HCT116 (cell line): ENCODE results near the gene SPTB. TPM values are rescaled to one million over a fixed set of nuclear protein-coding genes. Genes with fewer than 3 reads are reported as not detected.

ENCODE experiments used
- ATAC-seq: fragments of 200-7000 bp; cut with Tn5 transposase; 2 replicates; pipeline ENCODE4 v1.9.1; 2020; ENCODE audit warnings: mild to moderate bottlenecking, moderate library complexity
- BruUV-seq: library from RNA; stranded (reverse); fragments of 400-500 nt; replicated peaks from 2 replicates; lab custom pipeline; 2021; lab: Mats Ljungman, UMichigan
- CTCF ChIA-PET: fragments of 300-600 bp; sonication (Branson Sonifier 250); formaldehyde crosslinking; loops from one replicate; lab custom pipeline; 2021; ENCODE audit warnings: antibody characterized with exemption; lab: Charles Lee
- POLR2A ChIA-PET: fragments of 300-600, 350-600 bp; sonication (Branson Sonifier 250); formaldehyde crosslinking; loops from one replicate; lab custom pipeline; 2021; ENCODE audit warnings: antibody characterized with exemption; lab: Charles Lee
- RAD21 ChIA-PET, 2 experiments: fragments of 300-600 bp; sonication (Branson Sonifier 250); formaldehyde crosslinking; loops; one replicate each; lab custom pipeline; 2023; ENCODE audit warnings: low total read pairs in 2 of 2; ENCODE audit not compliant: uncharacterized antibody in 2 of 2, unreplicated experiment in 2 of 2, low non-redundant PET in 1 of 2; lab: Charles Lee
- DNase-seq: peaks from one replicate; pipeline ENCODE4 v3.0.0-alpha.2; 2010; ENCODE audit warnings: low read depth, low spot score
- H2AFZ ChIP-seq: fragments of 200-600 bp; shearing (Covaris generic), sonication (generic); 2 replicates; pipeline ENCODE4 v1.6.1; 2017; ENCODE audit warnings: low read depth, mixed run types, mixed read lengths, antibody characterized with exemption, low read length; ENCODE audit not compliant: poor library complexity, severe bottlenecking
- H3K27ac ChIP-seq: 2 replicates; pipeline ENCODE4 v1.5.1; 2012; ENCODE audit warnings: low read depth, low read length
- H3K27me3 ChIP-seq: fragments of 200-600 bp; sonication (generic); 2 replicates; pipeline ENCODE4 v1.6.1; 2016; ENCODE audit warnings: mixed run types, low read length, mixed read lengths; ENCODE audit not compliant: insufficient read depth
- H3K36me3 ChIP-seq, 2 experiments: fragments of 200-500 bp in 1 of 2; fragments of 200-600 bp in 1 of 2; sonication (Bioruptor generic) in 1 of 2; sonication (generic) in 1 of 2; 2 replicates each; pipeline versions ENCODE4 v1.5.1 to v1.6.1; 2014 to 2016; ENCODE audit warnings: low read length in 2 of 2, inconsistent platforms in 1 of 2, mixed read lengths in 1 of 2, mixed run types in 1 of 2; ENCODE audit not compliant: insufficient read depth in 2 of 2, control insufficient read depth in 1 of 2
- H3K4me1 ChIP-seq, 2 experiments: fragments of 200-600 bp in 1 of 2; sonication (generic) in 1 of 2; 2 replicates each; pipeline versions ENCODE4 v1.5.1 to v1.6.1; 2012 to 2017; ENCODE audit warnings: low read length in 2 of 2, inconsistent platforms in 1 of 2, mild to moderate bottlenecking in 1 of 2, mixed read lengths in 1 of 2, mixed run types in 1 of 2, moderate library complexity in 1 of 2; ENCODE audit not compliant: insufficient read depth in 2 of 2, control insufficient read depth in 1 of 2
- H3K4me2 ChIP-seq: fragments of 200-600 bp; sonication (generic); 2 replicates; pipeline ENCODE4 v1.6.1; 2017; ENCODE audit warnings: mixed run types, low read length, mixed read lengths
- H3K4me3 ChIP-seq, 2 experiments: fragments of 200-600 bp in 1 of 2; sonication (generic) in 1 of 2; replicated peaks in 1 of 2; 2 replicates each; pipeline ENCODE4 v1.5.1; 2011 to 2016; ENCODE audit warnings: low read length in 2 of 2, control low read depth in 1 of 2, low read depth in 1 of 2, mild to moderate bottlenecking in 1 of 2, mixed read lengths in 1 of 2, mixed run types in 1 of 2
- H3K79me2 ChIP-seq: fragments of 200-600 bp; sonication (generic); 2 replicates; pipeline ENCODE4 v1.6.1; 2017; ENCODE audit warnings: mild to moderate bottlenecking, mixed run types, low read length, moderate library complexity, mixed read lengths; ENCODE audit not compliant: insufficient read depth
- H3K9ac ChIP-seq: fragments of 200-600 bp; sonication (generic); 2 replicates; pipeline ENCODE4 v1.6.1; 2016; ENCODE audit warnings: low read length, mixed read lengths
- H3K9me2 ChIP-seq: fragments of 200-600 bp; sonication (generic), shearing (Covaris generic); 2 replicates; pipeline ENCODE4 v1.6.1; 2017; ENCODE audit warnings: mixed run types, mild to moderate bottlenecking, moderate library complexity; ENCODE audit not compliant: insufficient read depth
- H3K9me3 ChIP-seq, 2 experiments: fragments of 200-500 bp in 1 of 2; fragments of 200-600 bp in 1 of 2; sonication (Bioruptor generic) in 1 of 2; sonication (generic) in 1 of 2; 2 replicates each; pipeline ENCODE4 v1.6.1; 2014 to 2017; ENCODE audit warnings: low read length in 2 of 2, mixed read lengths in 2 of 2, inconsistent platforms in 1 of 2, low read depth in 1 of 2, mild to moderate bottlenecking in 1 of 2, mixed run types in 1 of 2, moderate library complexity in 1 of 2; ENCODE audit not compliant: control insufficient read depth in 1 of 2, insufficient read depth in 1 of 2
- H4K20me1 ChIP-seq: fragments of 200-600 bp; sonication (generic), shearing (Covaris generic); 2 replicates; pipeline ENCODE4 v1.6.1; 2017; ENCODE audit warnings: mixed run types, mild to moderate bottlenecking, moderate library complexity; ENCODE audit not compliant: insufficient read depth
- CBX3 ChIP-seq: IDR thresholded peaks from 2 replicates; pipeline ENCODE4 v1.6.1; 2012; ENCODE audit warnings: low read depth
- ELF1 ChIP-seq: IDR thresholded peaks from 2 replicates; pipeline ENCODE4 v1.6.1; 2012; ENCODE audit warnings: low read depth, borderline replicate concordance
- EZH2 ChIP-seq: fragments of 200-600 bp; sonication (generic); IDR thresholded peaks from 2 replicates; pipeline ENCODE4 v1.6.1; 2017; ENCODE audit warnings: antibody characterized with exemption, mixed run types
- EZH2phosphoT487 ChIP-seq: fragments of 200-600 bp; IDR thresholded peaks from 2 replicates; pipeline ENCODE4 v1.6.1; 2018; ENCODE audit warnings: antibody characterized with exemption, borderline replicate concordance
- JUND ChIP-seq: IDR thresholded peaks from 2 replicates; pipeline ENCODE4 v1.6.1; 2012
- POLR2A ChIP-seq: IDR thresholded peaks from 2 replicates; pipeline ENCODE4 v1.7.0; 2011; ENCODE audit warnings: borderline replicate concordance; ENCODE audit not compliant: insufficient read depth, insufficient read length; ENCODE audit errors: extremely low read depth
- POLR2AphosphoS5 ChIP-seq: IDR thresholded peaks from 2 replicates; pipeline ENCODE4 v1.6.1; 2011; ENCODE audit warnings: mild to moderate bottlenecking, low read depth, low read length, moderate library complexity
- RAD21 ChIP-seq: IDR thresholded peaks from 2 replicates; pipeline ENCODE4 v1.6.1; 2012; ENCODE audit warnings: low read depth, mild to moderate bottlenecking
- SIN3A ChIP-seq: IDR thresholded peaks from 2 replicates; pipeline ENCODE4 v1.6.1; 2012; ENCODE audit warnings: low read depth
- SP1 ChIP-seq: IDR thresholded peaks from 2 replicates; pipeline ENCODE4 v1.6.1; 2012; ENCODE audit warnings: low read depth
- TCF7L2 ChIP-seq: IDR thresholded peaks from 2 replicates; pipeline ENCODE4 v1.7.0; 2011; ENCODE audit warnings: borderline replicate concordance, inconsistent platforms; ENCODE audit not compliant: insufficient read depth, insufficient read length; ENCODE audit errors: extremely low read depth
- YY1 ChIP-seq: IDR thresholded peaks from 2 replicates; pipeline ENCODE4 v1.6.1; 2011; ENCODE audit warnings: low read length, low read depth, moderate library complexity, mild to moderate bottlenecking; ENCODE audit not compliant: insufficient replicate concordance; ENCODE audit errors: extremely low read depth
- intact Hi-C: fragments of 100-400 bp; cut with micrococcal nuclease; formaldehyde crosslinking; loops from 2 replicates; pipeline ENCODE4 v1.10.0; 2022
- total RNA-seq: library from RNA; stranded (reverse); gene quantifications from one replicate; pipeline ENCODE4 v1.2.1, GENCODE V29; 2021; ENCODE audit not compliant: unreplicated experiment
- TF ChIP-seq, protein P1 (sequence below): IDR thresholded peaks from 2 replicates; pipeline ENCODE4 v1.6.1; 2012
- TF ChIP-seq, protein P2 (sequence below), 3 experiments: fragments of 200-600 bp in 1 of 3; sonication (generic) in 1 of 3; IDR thresholded peaks in 2 of 3; conservative IDR thresholded peaks in 1 of 3; 2 replicates each; pipeline ENCODE4 v1.5.1; 2012 to 2017; ENCODE audit warnings: low read depth in 2 of 3, low read length in 2 of 3, antibody characterized with exemption in 1 of 3, borderline replicate concordance in 1 of 3, control low read depth in 1 of 3, mild to moderate bottlenecking in 1 of 3, mixed read lengths in 1 of 3, mixed run types in 1 of 3, moderate library complexity in 1 of 3; ENCODE audit not compliant: insufficient read depth in 1 of 3
- TF ChIP-seq, protein P3 (sequence below): IDR thresholded peaks from 2 replicates; pipeline ENCODE4 v1.6.1; 2011; ENCODE audit warnings: mild to moderate bottlenecking, low read length, moderate library complexity; ENCODE audit not compliant: insufficient replicate concordance; ENCODE audit errors: extremely low read depth

The SPTB gene
- total RNA-seq, 1 experiment from 2014 or later: 4.2 TPM

DNA sequence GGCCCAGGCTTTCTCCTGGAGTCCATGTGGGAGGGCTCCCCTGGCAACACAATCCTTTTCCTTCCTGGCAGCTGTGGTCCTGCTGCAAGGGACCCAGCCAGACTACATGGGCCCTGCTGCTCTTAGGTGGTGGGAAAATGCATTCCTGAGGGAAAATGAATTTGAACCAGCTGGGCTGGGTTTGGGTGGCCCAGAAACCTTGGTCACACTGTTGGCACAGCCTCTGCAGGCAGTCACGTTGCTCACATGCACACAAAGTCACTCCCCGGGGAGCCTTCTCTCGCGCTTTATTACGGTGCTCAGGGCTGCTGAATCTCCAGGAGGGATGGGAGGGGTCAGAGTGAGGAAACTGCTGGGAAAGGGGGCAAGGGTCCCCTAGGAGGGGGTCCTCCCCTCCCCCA, 158.3 kb downstream of the SPTB start:
- Histone ChIP-seq H3K27me3 (no peaks in the 10 kb centered on the region), H2AFZ (no peak overlapping the region), H3K4me1 (peaks cover 94 to 100% of the 10 kb centered on the region in 2 experiments), H3K79me2 (peaks cover 98% of the 10 kb centered on the region), H4K20me1 (no peaks in the 10 kb centered on the region; the same call in 1 of the 2 replicates), H3K4me3 (no peak overlapping the region; a peak in 1 of 4 replicates), H3K9me3 (no peaks in the 10 kb centered on the region), H3K36me3 (no peaks in the 10 kb centered on the region), H3K9me2 (no peaks in the 10 kb centered on the region), H3K27ac (peak overlapping the region; percentile 76), H3K4me2 (peak overlapping the region; percentile 70), H3K9ac (peak overlapping the region; percentile 42)
- CTCF ChIA-PET: no interaction called here
- POLR2A ChIA-PET: no interaction called here
- ATAC-seq (no peak), DNase-seq (no peak)
- intact Hi-C loops: loop anchor here (2.0 kb wide), 1 partner anchor 17 kb away; the partner anchor contains the start of gene PLEKHG3
- RAD21 ChIA-PET: interaction anchor here in 1 of 2 experiments (1.1 kb wide), 1 partner anchor 17 kb away, joined by 3 read pairs; the partner anchor contains the start of gene PLEKHG3
- no peak for TF ChIP-seq POLR2A
- no peak for TF ChIP-seq YY1
- no peak for TF ChIP-seq CBX3
- TF ChIP-seq RAD21: no peak
- no peak for TF ChIP-seq SP1
- no peak for TF ChIP-seq EZH2
- TF ChIP-seq, protein P1, sequence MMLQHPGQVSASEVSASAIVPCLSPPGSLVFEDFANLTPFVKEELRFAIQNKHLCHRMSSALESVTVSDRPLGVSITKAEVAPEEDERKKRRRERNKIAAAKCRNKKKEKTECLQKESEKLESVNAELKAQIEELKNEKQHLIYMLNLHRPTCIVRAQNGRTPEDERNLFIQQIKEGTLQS: no peak
- no peak for TF ChIP-seq POLR2AphosphoS5
- no TSS peak for BruUV-seq

DNA sequence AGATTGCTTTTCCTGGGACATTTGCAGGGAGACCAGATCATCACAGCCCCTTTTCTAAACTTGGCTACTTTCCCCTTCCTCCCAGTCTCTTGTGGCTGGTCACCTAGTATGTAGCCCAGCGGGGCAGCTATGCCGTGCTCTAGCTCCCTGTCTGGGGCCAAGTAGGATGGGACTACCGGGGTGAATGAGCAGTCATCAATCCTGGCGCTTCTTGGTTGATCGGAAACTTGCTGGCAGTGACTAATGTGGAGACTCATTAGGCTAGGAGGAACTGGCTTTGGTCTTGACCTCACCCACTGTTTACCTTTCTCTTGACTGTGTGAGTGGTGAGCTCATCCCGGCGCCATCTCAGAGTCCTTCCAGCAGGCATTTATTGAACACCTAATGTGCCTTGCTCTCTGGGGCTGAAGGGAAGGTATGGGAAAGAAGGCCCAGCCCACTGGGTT, 159.6 kb downstream of the SPTB start:
- no TSS peak for BruUV-seq
- DNase-seq (peak; percentile 93), ATAC-seq (peak; percentile 91)
- peaks cover 94 to 100% of the 10 kb centered on the region in 2 experiments for H3K4me1 ChIP-seq
- no peak overlapping the region for H2AFZ ChIP-seq
- no peaks in the 10 kb centered on the region for H3K9me2 ChIP-seq
- peaks cover 96% of the 10 kb centered on the region for H3K79me2 ChIP-seq
- H3K4me3 ChIP-seq: peak overlapping the region; percentile 13 to 33; a peak in 3 of 4 replicates
- peak overlapping the region; percentile 42 for H3K9ac ChIP-seq
- ChIA-PET CTCF (interaction anchor here (0.5 kb wide), 1 partner anchor 53 kb away, joined by 3 read pairs; no protein-coding TSS in a partner anchor), RAD21 (interaction anchor here in 1 of 2 experiments (0.6 kb wide), 1 partner anchor 172 kb away, joined by 3 read pairs; no protein-coding TSS in a partner anchor)
- peak overlapping the region; percentile 76 for H3K27ac ChIP-seq
- no peaks in the 10 kb centered on the region for H3K9me3 ChIP-seq
- intact Hi-C loops: loop anchor here (2.0 kb wide), 1 partner anchor 15 kb away; the partner anchor contains the start of gene PLEKHG3
- no peaks in the 10 kb centered on the region for H4K20me1 ChIP-seq
- H3K27me3 ChIP-seq: no peaks in the 10 kb centered on the region
- TF ChIP-seq ELF1 (no peak), SIN3A (no peak), JUND (no peak), EZH2phosphoT487 (no peak), POLR2AphosphoS5 (peak; percentile 64), YY1 (peak; percentile 84), TCF7L2 (peak; percentile 48)
- TF ChIP-seq, protein P2, sequence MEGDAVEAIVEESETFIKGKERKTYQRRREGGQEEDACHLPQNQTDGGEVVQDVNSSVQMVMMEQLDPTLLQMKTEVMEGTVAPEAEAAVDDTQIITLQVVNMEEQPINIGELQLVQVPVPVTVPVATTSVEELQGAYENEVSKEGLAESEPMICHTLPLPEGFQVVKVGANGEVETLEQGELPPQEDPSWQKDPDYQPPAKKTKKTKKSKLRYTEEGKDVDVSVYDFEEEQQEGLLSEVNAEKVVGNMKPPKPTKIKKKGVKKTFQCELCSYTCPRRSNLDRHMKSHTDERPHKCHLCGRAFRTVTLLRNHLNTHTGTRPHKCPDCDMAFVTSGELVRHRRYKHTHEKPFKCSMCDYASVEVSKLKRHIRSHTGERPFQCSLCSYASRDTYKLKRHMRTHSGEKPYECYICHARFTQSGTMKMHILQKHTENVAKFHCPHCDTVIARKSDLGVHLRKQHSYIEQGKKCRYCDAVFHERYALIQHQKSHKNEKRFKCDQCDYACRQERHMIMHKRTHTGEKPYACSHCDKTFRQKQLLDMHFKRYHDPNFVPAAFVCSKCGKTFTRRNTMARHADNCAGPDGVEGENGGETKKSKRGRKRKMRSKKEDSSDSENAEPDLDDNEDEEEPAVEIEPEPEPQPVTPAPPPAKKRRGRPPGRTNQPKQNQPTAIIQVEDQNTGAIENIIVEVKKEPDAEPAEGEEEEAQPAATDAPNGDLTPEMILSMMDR (IDR thresholded peaks at IDR 0.05 in 2 of 3, conservative IDR thresholded peaks at IDR 0.05 in 1 of 3; ENCODE audit: borderline replicate concordance in 1 of 3, insufficient read depth in 1 of 3, low read depth in 2 of 3, low read length in 2 of 3): no peak
- TF ChIP-seq, protein P3, sequence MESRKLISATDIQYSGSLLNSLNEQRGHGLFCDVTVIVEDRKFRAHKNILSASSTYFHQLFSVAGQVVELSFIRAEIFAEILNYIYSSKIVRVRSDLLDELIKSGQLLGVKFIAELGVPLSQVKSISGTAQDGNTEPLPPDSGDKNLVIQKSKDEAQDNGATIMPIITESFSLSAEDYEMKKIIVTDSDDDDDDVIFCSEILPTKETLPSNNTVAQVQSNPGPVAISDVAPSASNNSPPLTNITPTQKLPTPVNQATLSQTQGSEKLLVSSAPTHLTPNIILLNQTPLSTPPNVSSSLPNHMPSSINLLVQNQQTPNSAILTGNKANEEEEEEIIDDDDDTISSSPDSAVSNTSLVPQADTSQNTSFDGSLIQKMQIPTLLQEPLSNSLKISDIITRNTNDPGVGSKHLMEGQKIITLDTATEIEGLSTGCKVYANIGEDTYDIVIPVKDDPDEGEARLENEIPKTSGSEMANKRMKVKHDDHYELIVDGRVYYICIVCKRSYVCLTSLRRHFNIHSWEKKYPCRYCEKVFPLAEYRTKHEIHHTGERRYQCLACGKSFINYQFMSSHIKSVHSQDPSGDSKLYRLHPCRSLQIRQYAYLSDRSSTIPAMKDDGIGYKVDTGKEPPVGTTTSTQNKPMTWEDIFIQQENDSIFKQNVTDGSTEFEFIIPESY: peak; percentile 33
- TF ChIP-seq, all 23 proteins: peak for 4
- POLR2A ChIA-PET: interaction anchor here (1.2 kb wide), 2 partner anchors 12 to 16 kb away, joined by 7 to 12 read pairs; partner anchors contain the start of gene PLEKHG3
- H3K4me2 ChIP-seq: peak overlapping the region; percentile 70
- no peaks in the 10 kb centered on the region for H3K36me3 ChIP-seq
